Effector memory CD8-positive, alpha-beta T cell (primary cell): Measurements from ENCODE around the gene B3GLCT.

Experiments
- ATAC-seq: fragments of 150-1000 bp; cut with Tn5 transposase; replicated peaks from 2 replicates; pipeline ENCODE4 v1.10.0; 2021; ENCODE audit warnings: mild to moderate bottlenecking, moderate library complexity
- DNase-seq, 3 experiments: peaks; one replicate each; pipeline ENCODE4 v3.0.0; 2021
- H3K27ac Mint-ChIP-seq, 2 donors: one replicate each; pipeline ENCODE4 v1.8.0; 2022; ENCODE audit warnings: mild to moderate bottlenecking in 2 of 2, mixed read lengths in 2 of 2, moderate library complexity in 2 of 2
- H3K27me3 Mint-ChIP-seq, 2 donors: one replicate each; pipeline ENCODE4 v1.8.0; 2022; ENCODE audit warnings: mixed read lengths in 2 of 2
- H3K36me3 Mint-ChIP-seq: one replicate; pipeline ENCODE4 v1.8.0; 2022; ENCODE audit warnings: mild to moderate bottlenecking, moderate library complexity, mixed read lengths; ENCODE audit not compliant: insufficient read depth
- H3K4me1 Mint-ChIP-seq, 2 donors: one replicate each; pipeline ENCODE4 v1.8.0; 2022; ENCODE audit warnings: low read depth in 2 of 2, mixed read lengths in 2 of 2
- H3K4me3 Mint-ChIP-seq, 2 donors: one replicate each; pipeline ENCODE4 v1.8.0; 2022; ENCODE audit warnings: mild to moderate bottlenecking in 2 of 2, mixed read lengths in 2 of 2, moderate library complexity in 2 of 2
- H3K9me3 Mint-ChIP-seq, 2 donors: one replicate each; pipeline ENCODE4 v1.8.0; 2022; ENCODE audit warnings: mixed read lengths in 2 of 2

B3GLCT gene

GRCh38 chr13:31361673-31362072 lies 161.9 kb downstream of the B3GLCT start:
- no peaks in the 10 kb centered on the region for H3K36me3 Mint-ChIP-seq
- no peak for DNase-seq
- peaks cover 6 to 24% of the 10 kb centered on the region in 2 donors for H3K27me3 Mint-ChIP-seq
- no peaks in the 10 kb centered on the region for H3K4me1 Mint-ChIP-seq
- no peak overlapping the region for H3K4me3 Mint-ChIP-seq
- ATAC-seq: no peak
- H3K27ac Mint-ChIP-seq: no peak overlapping the region
- no peaks in the 10 kb centered on the region for H3K9me3 Mint-ChIP-seq

GRCh38 chr13:31365630-31366029 lies 165.9 kb downstream of the B3GLCT start:
- DNase-seq (no peak), ATAC-seq (no peak)
- Mint-ChIP-seq H3K36me3 (no peaks in the 10 kb centered on the region), H3K4me3 (no peak overlapping the region), H3K4me1 (no peaks in the 10 kb centered on the region), H3K9me3 (no peaks in the 10 kb centered on the region), H3K27ac (no peak overlapping the region), H3K27me3 (peaks cover 18 to 30% of the 10 kb centered on the region in 2 donors)

GRCh38 chr13:31367410-31367809 lies 167.6 kb downstream of the B3GLCT start:
- ATAC-seq (no peak), DNase-seq (no peak)
- Mint-ChIP-seq H3K27me3 (peaks cover 13 to 16% of the 10 kb centered on the region in 2 donors), H3K27ac (no peak overlapping the region), H3K9me3 (no peaks in the 10 kb centered on the region), H3K4me1 (no peaks in the 10 kb centered on the region), H3K36me3 (no peaks in the 10 kb centered on the region), H3K4me3 (no peak overlapping the region)

- Mint-ChIP-seq H3K27me3 (peaks cover 12 to 13% of the 10 kb centered on the region in 2 donors), H3K9me3 (no peaks in the 10 kb centered on the region), H3K4me1 (no peaks in the 10 kb centered on the region), H3K27ac (no peak overlapping the region), H3K36me3 (no peaks in the 10 kb centered on the region), H3K4me3 (no peak overlapping the region)
- ATAC-seq (no peak), DNase-seq (no peak)
Measured at GRCh38 chr13:31369213-31369612, 169.4 kb downstream of the B3GLCT start.

- no peaks in the 10 kb centered on the region for H3K9me3 Mint-ChIP-seq
- no peak overlapping the region for H3K27ac Mint-ChIP-seq
- ATAC-seq (no peak), DNase-seq (no peak)
- H3K4me3 Mint-ChIP-seq: no peak overlapping the region
- peaks cover 22 to 23% of the 10 kb centered on the region in 2 donors for H3K27me3 Mint-ChIP-seq
- no peaks in the 10 kb centered on the region for H3K4me1 Mint-ChIP-seq
- no peaks in the 10 kb centered on the region for H3K36me3 Mint-ChIP-seq
Measured at GRCh38 chr13:31372454-31372853, 172.7 kb downstream of the B3GLCT start.

- H3K9me3 Mint-ChIP-seq: peaks cover 0 to 3% of the 10 kb centered on the region in 2 donors
- no peaks in the 10 kb centered on the region for H3K4me1 Mint-ChIP-seq
- no peak overlapping the region for H3K27ac Mint-ChIP-seq
- H3K4me3 Mint-ChIP-seq: no peak overlapping the region
- no peaks in the 10 kb centered on the region for H3K36me3 Mint-ChIP-seq
- no peak for ATAC-seq
- no peak for DNase-seq
- H3K27me3 Mint-ChIP-seq: peaks cover 26 to 32% of the 10 kb centered on the region in 2 donors
Measured at GRCh38 chr13:31374682-31375081, 174.9 kb downstream of the B3GLCT start.

GRCh38 chr13:31377946-31378345 lies 178.2 kb downstream of the B3GLCT start:
- Mint-ChIP-seq H3K9me3 (peaks cover 0 to 6% of the 10 kb centered on the region in 2 donors), H3K27ac (no peak overlapping the region), H3K4me1 (peaks cover 0 to 2% of the 10 kb centered on the region in 2 donors), H3K4me3 (no peak overlapping the region), H3K36me3 (no peaks in the 10 kb centered on the region), H3K27me3 (peaks cover 29 to 46% of the 10 kb centered on the region in 2 donors)
- no peak for ATAC-seq
- no peak for DNase-seq

- Mint-ChIP-seq H3K27me3 (peaks cover 27 to 39% of the 10 kb centered on the region in 2 donors), H3K4me3 (no peak overlapping the region), H3K36me3 (no peaks in the 10 kb centered on the region), H3K27ac (no peak overlapping the region), H3K9me3 (peaks cover 0 to 7% of the 10 kb centered on the region in 2 donors), H3K4me1 (peaks cover 0 to 2% of the 10 kb centered on the region in 2 donors)
- ATAC-seq (no peak), DNase-seq (no peak)
Measured at GRCh38 chr13:31380715-31381114, 180.9 kb downstream of the B3GLCT start.
